Gastroesophageal sphincter (tissue), 4 donors: ENCODE data around the gene SLC25A39. TPM values are rescaled to one million over a fixed set of nuclear protein-coding genes. Genes with fewer than 3 reads are reported as not detected.

Experiments used
- ATAC-seq: fragments of 150-250 bp; one replicate; pipeline ENCODE4 v1.9.1; 2016; ENCODE audit warnings: mild to moderate bottlenecking, moderate library complexity
- H3K27ac ChIP-seq, 4 donors: fragments of 200-600 bp; sonication (generic) in 3 of 4; 1 replicate in 3 of 4; 2 replicates in 1 of 4; pipeline ENCODE4 v1.5.1; 2016 to 2019
- H3K27me3 ChIP-seq: fragments of 200-600 bp; sonication (generic); one replicate; pipeline ENCODE4 v1.5.1; 2019
- H3K36me3 ChIP-seq, 2 donors: fragments of 200-600 bp; sonication (generic); one replicate each; pipeline ENCODE4 v1.5.1; 2019; ENCODE audit warnings: control low read depth in 1 of 2
- H3K4me1 ChIP-seq, 3 donors: fragments of 200-600 bp; sonication (generic); 1 replicate in 2 of 3; 2 replicates in 1 of 3; pipeline ENCODE4 v1.5.1; 2016 to 2019; ENCODE audit warnings: control low read depth in 2 of 3
- H3K4me3 ChIP-seq, 2 donors: fragments of 200-600 bp; sonication (generic); one replicate each; pipeline ENCODE4 v1.5.1; 2019; ENCODE audit warnings: mild to moderate bottlenecking in 1 of 2, moderate library complexity in 1 of 2
- H3K9me3 ChIP-seq, 3 donors: fragments of 200-600 bp; sonication (generic); one replicate each; pipeline ENCODE4 v1.5.1; 2017 to 2019; ENCODE audit warnings: control low read depth in 2 of 3
- EP300 ChIP-seq: sonication (generic); formaldehyde crosslinking; IDR thresholded peaks from one replicate; pipeline ENCODE4 v1.6.1; 2017; ENCODE audit warnings: antibody characterized with exemption, mild to moderate bottlenecking
- POLR2A ChIP-seq, 2 donors: fragments of 450-650 bp; IDR thresholded peaks; one replicate each; pipeline ENCODE4 v1.6.1; 2017; ENCODE audit warnings: antibody characterized with exemption in 2 of 2, mild to moderate bottlenecking in 2 of 2, moderate library complexity in 1 of 2
- POLR2AphosphoS5 ChIP-seq: sonication (generic); formaldehyde crosslinking; IDR thresholded peaks from one replicate; pipeline ENCODE4 v1.6.1; 2017; ENCODE audit warnings: antibody characterized with exemption
- WGBS, 2 donors: methylation state at CpG; one replicate each; pipeline ENCODE4 v1.1.5; 2018; ENCODE audit warnings: low coverage in 1 of 2; 5-methylcytosine and 5-hydroxymethylcytosine counted together
- total RNA-seq, 4 donors: library from RNA; depleted of rRNA; stranded (reverse); fragments of >200 nt; gene quantifications; one replicate each; pipeline ENCODE4 v1.1.0, GENCODE V29; 2016
- TF ChIP-seq, protein P1 (sequence below), 4 experiments: fragments of 200-600 bp in 2 of 4; fragments of 450-650 bp in 2 of 4; sonication (generic) in 1 of 4; IDR thresholded peaks; one replicate each; pipeline ENCODE4 v1.5.1; 2017 to 2019; ENCODE audit warnings: antibody characterized with exemption in 4 of 4, mild to moderate bottlenecking in 2 of 4, moderate library complexity in 2 of 4

SLC25A39 gene
- total RNA-seq, 4 donors from 2014 or later, result 36.2 to 61.8 (median 49.2) TPM

- TF ChIP-seq POLR2A (IDR thresholded peaks at IDR 0.05) (no peak), POLR2AphosphoS5 (no peak), EP300 (no peak)
- TF ChIP-seq, protein P1, sequence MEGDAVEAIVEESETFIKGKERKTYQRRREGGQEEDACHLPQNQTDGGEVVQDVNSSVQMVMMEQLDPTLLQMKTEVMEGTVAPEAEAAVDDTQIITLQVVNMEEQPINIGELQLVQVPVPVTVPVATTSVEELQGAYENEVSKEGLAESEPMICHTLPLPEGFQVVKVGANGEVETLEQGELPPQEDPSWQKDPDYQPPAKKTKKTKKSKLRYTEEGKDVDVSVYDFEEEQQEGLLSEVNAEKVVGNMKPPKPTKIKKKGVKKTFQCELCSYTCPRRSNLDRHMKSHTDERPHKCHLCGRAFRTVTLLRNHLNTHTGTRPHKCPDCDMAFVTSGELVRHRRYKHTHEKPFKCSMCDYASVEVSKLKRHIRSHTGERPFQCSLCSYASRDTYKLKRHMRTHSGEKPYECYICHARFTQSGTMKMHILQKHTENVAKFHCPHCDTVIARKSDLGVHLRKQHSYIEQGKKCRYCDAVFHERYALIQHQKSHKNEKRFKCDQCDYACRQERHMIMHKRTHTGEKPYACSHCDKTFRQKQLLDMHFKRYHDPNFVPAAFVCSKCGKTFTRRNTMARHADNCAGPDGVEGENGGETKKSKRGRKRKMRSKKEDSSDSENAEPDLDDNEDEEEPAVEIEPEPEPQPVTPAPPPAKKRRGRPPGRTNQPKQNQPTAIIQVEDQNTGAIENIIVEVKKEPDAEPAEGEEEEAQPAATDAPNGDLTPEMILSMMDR (IDR thresholded peaks at IDR 0.05), result no peak
- H3K9me3 ChIP-seq, result no peaks in the 10 kb centered on the region
- H3K27me3 ChIP-seq, result no peaks in the 10 kb centered on the region
- peaks cover 0 to 28% of the 10 kb centered on the region in 2 donors for H3K36me3 ChIP-seq
- no peak for ATAC-seq
- H3K4me1 ChIP-seq, result peaks cover 0 to 7% (median 0%) of the 10 kb centered on the region in 3 donors
- no peak overlapping the region for H3K4me3 ChIP-seq
- no peak overlapping the region for H3K27ac ChIP-seq
- 90% methylated on average over 6 of the region's 17 CpGs; no CpG with 5 or more reads in 1 of the 2 donors for WGBS, 2 donors
These were observed 31.0 kb upstream of the SLC25A39 start for GRCh38 chr17:44355642-44356099.

- H3K9me3 ChIP-seq, result no peaks in the 10 kb centered on the region
- H3K4me1 ChIP-seq, result peaks cover 0 to 7% (median 0%) of the 10 kb centered on the region in 3 donors
- H3K27me3 ChIP-seq, result no peaks in the 10 kb centered on the region
- ATAC-seq, result no peak
- H3K36me3 ChIP-seq, result peaks cover 0 to 36% of the 10 kb centered on the region in 2 donors
- WGBS, 2 donors, result 89% methylated on average over 10 of the region's 77 CpGs; no CpG with 5 or more reads in 1 of the 2 donors
- no peak overlapping the region for H3K27ac ChIP-seq
- no peak overlapping the region for H3K4me3 ChIP-seq
- TF ChIP-seq, protein P1 (IDR thresholded peaks at IDR 0.05), result peak in 3 of 4 experiments; percentile 13 to 40 (median 29)
- no peak for TF ChIP-seq POLR2AphosphoS5
These were observed 30.2 kb upstream of the SLC25A39 start for GRCh38 chr17:44354582-44355561.

- peak; percentile 36 for ATAC-seq
- Histone ChIP-seq H3K27me3 (no peaks in the 10 kb centered on the region), H3K9me3 (no peaks in the 10 kb centered on the region), H3K4me1 (peaks cover 0 to 7% (median 0%) of the 10 kb centered on the region in 3 donors), H3K27ac (peak overlapping the region in 2 of 4 donors; percentile 37 to 59), H3K4me3 (peak overlapping the region; percentile 17 to 46), H3K36me3 (peaks cover 0 to 47% of the 10 kb centered on the region in 2 donors)
- TF ChIP-seq, protein P1 (IDR thresholded peaks at IDR 0.05), result no peak
- no peak for TF ChIP-seq EP300
- TF ChIP-seq POLR2AphosphoS5, result no peak
- no CpG with 5 or more reads among the region's 98 CpGs for WGBS, 2 donors
These were observed 29.2 kb upstream of the SLC25A39 start for GRCh38 chr17:44353672-44354331.

GRCh38 chr17:44352828-44353671 lies 28.4 kb upstream of the SLC25A39 start:
- Histone ChIP-seq H3K4me3 (peak overlapping the region in 1 of 2 donors; percentile 46), H3K36me3 (peaks cover 0 to 50% of the 10 kb centered on the region in 2 donors), H3K4me1 (peaks cover 0 to 7% (median 0%) of the 10 kb centered on the region in 3 donors), H3K27ac (peak overlapping the region in 2 of 4 donors; percentile 37 to 59), H3K9me3 (no peaks in the 10 kb centered on the region), H3K27me3 (no peaks in the 10 kb centered on the region)
- 54 to 80% methylated on average over 2 to 9 of the region's 22 CpGs for WGBS, 2 donors
- peak; percentile 7 for ATAC-seq
- TF ChIP-seq EP300 (no peak), POLR2A (IDR thresholded peaks at IDR 0.05) (no peak), POLR2AphosphoS5 (no peak)
- TF ChIP-seq, protein P1 (IDR thresholded peaks at IDR 0.05), result no peak
